Fibroblast of lung (primary cell): Measurements from ENCODE around the gene ANKH. TPM values are rescaled to one million over a fixed set of nuclear protein-coding genes. Genes with fewer than 3 reads are reported as not detected.
A peak's percentile ranks its signal among the peaks of the same experiment; 100 is the strongest.

Experiments used
- DNase-seq, 2 donors: peaks; one replicate each; pipeline versions ENCODE4 v3.0.0 to v3.0.0-alpha.2; 2010; ENCODE audit warnings: low read depth in 2 of 2
- H2AFZ ChIP-seq: 2 replicates; pipeline ENCODE4 v1.5.1; 2012; ENCODE audit warnings: low read length, control low read depth, inconsistent platforms
- H3K27ac ChIP-seq: 2 replicates; pipeline ENCODE4 v1.5.1; 2011; ENCODE audit warnings: low read length, control low read depth; ENCODE audit not compliant: insufficient read depth
- H3K27me3 ChIP-seq: 2 replicates; pipeline ENCODE4 v1.5.1; 2011; ENCODE audit warnings: mild to moderate bottlenecking, low read length; ENCODE audit not compliant: control insufficient read depth, insufficient read depth
- H3K36me3 ChIP-seq: 2 replicates; pipeline ENCODE4 v1.5.1; 2011; ENCODE audit warnings: low read length; ENCODE audit not compliant: control insufficient read depth, insufficient read depth
- H3K4me1 ChIP-seq: 2 replicates; pipeline ENCODE4 v1.5.1; 2011; ENCODE audit warnings: low read length; ENCODE audit not compliant: control insufficient read depth, insufficient read depth; ENCODE audit errors: extremely low read depth
- H3K4me2 ChIP-seq: 2 replicates; pipeline ENCODE4 v1.5.1; 2011; ENCODE audit warnings: low read length, control low read depth; ENCODE audit not compliant: insufficient read depth; ENCODE audit errors: extremely low read depth
- H3K4me3 ChIP-seq, 4 experiments: fragments of 200-600 bp in 1 of 4; sonication (generic) in 1 of 4; replicated peaks in 1 of 4; 2 replicates each; pipeline ENCODE4 v1.5.1; 2011 to 2016; ENCODE audit warnings: low read length in 4 of 4, low read depth in 3 of 4, mild to moderate bottlenecking in 3 of 4, control low read depth in 2 of 4, inconsistent platforms in 1 of 4, mixed read lengths in 1 of 4; ENCODE audit not compliant: insufficient read depth in 1 of 4; ENCODE audit errors: control extremely low read depth in 1 of 4
- H3K79me2 ChIP-seq: 2 replicates; pipeline ENCODE4 v1.5.1; 2012; ENCODE audit warnings: mild to moderate bottlenecking, low read length, inconsistent platforms; ENCODE audit not compliant: control insufficient read depth, insufficient read depth
- H3K9ac ChIP-seq: 2 replicates; pipeline ENCODE4 v1.5.1; 2011; ENCODE audit warnings: mild to moderate bottlenecking, low read length, control low read depth; ENCODE audit not compliant: insufficient read depth
- H3K9me3 ChIP-seq: 2 replicates; pipeline ENCODE4 v1.5.1; 2012; ENCODE audit warnings: low read depth, low read length; ENCODE audit not compliant: control insufficient read depth, insufficient read depth
- H4K20me1 ChIP-seq: 2 replicates; pipeline ENCODE4 v1.5.1; 2011; ENCODE audit warnings: low read length; ENCODE audit not compliant: control insufficient read depth, insufficient read depth; ENCODE audit errors: extremely low read depth
- CTCF ChIP-seq, 2 donors: IDR thresholded peaks in 1 of 2; conservative IDR thresholded peaks in 1 of 2; 1 replicate in 1 of 2; 2 replicates in 1 of 2; pipeline ENCODE4 v1.5.1; 2011 to 2012; ENCODE audit warnings: low read length in 2 of 2, control low read depth in 1 of 2, inconsistent platforms in 1 of 2, low read depth in 1 of 2, mild to moderate bottlenecking in 1 of 2
- EZH2 ChIP-seq: IDR thresholded peaks from 2 replicates; pipeline ENCODE4 v1.5.1; 2012; ENCODE audit warnings: low read length, control low read depth, mild to moderate bottlenecking; ENCODE audit errors: missing control alignments
- polyA plus RNA-seq, 2 donors: library from polyadenylated mRNA; depleted of rRNA in 1 of 2; stranded (reverse) in 1 of 2; unstranded in 1 of 2; fragments of >200 nt; gene quantifications; 2 replicates each; pipeline ENCODE4 v1.2.1, GENCODE V29; 2011 to 2012; ENCODE audit warnings: missing spikeins in 1 of 2
- total RNA-seq: library from RNA; depleted of rRNA; stranded (reverse); fragments of >200 nt; gene quantifications from 2 replicates; pipeline ENCODE4 v1.2.1, GENCODE V29; 2014

Gene ANKH
- total and polyA plus RNA-seq, 2 donors (not counting 1 experiment from before 2014, with no cell fraction given), result 5.8 to 10.9 TPM

- Histone ChIP-seq H3K27ac (no peak overlapping the region), H3K9me3 (no peaks in the 10 kb centered on the region), H3K79me2 (no peaks in the 10 kb centered on the region), H4K20me1 (no peaks in the 10 kb centered on the region), H3K4me2 (no peak overlapping the region), H3K4me3 (no peak overlapping the region), H3K9ac (no peak overlapping the region), H3K36me3 (peaks cover 5% of the 10 kb centered on the region), H3K27me3 (no peaks in the 10 kb centered on the region), H3K4me1 (peaks cover 4% of the 10 kb centered on the region), H2AFZ (no peak overlapping the region)
- no peak for TF ChIP-seq EZH2
- no peak for TF ChIP-seq CTCF (conservative IDR thresholded peaks at IDR 0.05 in 1 of 2, IDR thresholded peaks at IDR 0.05 in 1 of 2; ENCODE audit: low read depth in 1 of 2, low read length in 2 of 2)
- no peak for DNase-seq
Measured at GRCh38 chr5:14702238-14702839, 169.2 kb downstream of the ANKH start.

- Histone ChIP-seq H3K4me2 (no peak overlapping the region), H3K36me3 (peaks cover 7% of the 10 kb centered on the region), H3K4me3 (no peak overlapping the region), H3K27me3 (no peaks in the 10 kb centered on the region), H4K20me1 (no peaks in the 10 kb centered on the region), H3K4me1 (no peaks in the 10 kb centered on the region), H3K27ac (no peak overlapping the region), H3K9ac (no peak overlapping the region), H3K9me3 (no peaks in the 10 kb centered on the region), H2AFZ (no peak overlapping the region), H3K79me2 (no peaks in the 10 kb centered on the region)
- TF ChIP-seq EZH2 (no peak), CTCF (conservative IDR thresholded peaks at IDR 0.05 in 1 of 2, IDR thresholded peaks at IDR 0.05 in 1 of 2; ENCODE audit: low read depth in 1 of 2, low read length in 2 of 2) (no peak)
- DNase-seq, result no peak
Measured at GRCh38 chr5:14701556-14701955, 170.0 kb downstream of the ANKH start.

- H3K9ac ChIP-seq, result peak overlapping the region; percentile 10
- H3K79me2 ChIP-seq, result no peaks in the 10 kb centered on the region
- H2AFZ ChIP-seq, result no peak overlapping the region
- no peak for DNase-seq
- no peaks in the 10 kb centered on the region for H3K4me1 ChIP-seq
- no peak overlapping the region for H3K4me2 ChIP-seq
- no peak for TF ChIP-seq EZH2
- peaks cover 7% of the 10 kb centered on the region for H3K36me3 ChIP-seq
- no peaks in the 10 kb centered on the region for H3K27me3 ChIP-seq
- no peak overlapping the region for H3K4me3 ChIP-seq
- H4K20me1 ChIP-seq, result no peaks in the 10 kb centered on the region
- H3K9me3 ChIP-seq, result no peaks in the 10 kb centered on the region
- no peak overlapping the region for H3K27ac ChIP-seq
Measured at GRCh38 chr5:14700478-14701436, 170.8 kb downstream of the ANKH start.
